Brain microvascular endothelial cell (primary cell): Measurements from ENCODE around the gene DSP.

Experiments
- DNase-seq: peaks from one replicate; pipeline ENCODE4 v3.0.0-alpha.2; 2020
- H3K27ac ChIP-seq: fragments of 250-450 bp; sonication (Bioruptor Pico); 2 replicates; pipeline ENCODE4 v1.5.1; 2020; ENCODE audit warnings: mild to moderate bottlenecking, moderate library complexity
- H3K27me3 ChIP-seq: fragments of 250-450 bp; sonication (Bioruptor Pico); replicated peaks from 2 replicates; pipeline ENCODE4 v1.5.1; 2020; ENCODE audit warnings: mild to moderate bottlenecking
- H3K36me3 ChIP-seq: fragments of 250-450 bp; sonication (Bioruptor Pico); replicated peaks from 2 replicates; pipeline ENCODE4 v1.5.1; 2020; ENCODE audit warnings: mild to moderate bottlenecking
- H3K4me3 ChIP-seq: 2 replicates; pipeline ENCODE4 v1.5.1; 2011; ENCODE audit warnings: low read depth, mild to moderate bottlenecking, control low read depth, low read length, moderate library complexity
- in situ Hi-C: cut with HindIII; loops from 2 replicates; pipeline ENCODE4 v1.10.0; 2017; ENCODE audit warnings: low sequenced_read_pairs, low pct_ligation_motif_present
- TF ChIP-seq, protein P1 (sequence below): IDR thresholded peaks from 2 replicates; pipeline ENCODE4 v1.5.1; 2011; ENCODE audit warnings: low read depth, mild to moderate bottlenecking, moderate library complexity, low read length, control low read depth, inconsistent platforms; ENCODE audit errors: missing control alignments

Gene DSP

DNA sequence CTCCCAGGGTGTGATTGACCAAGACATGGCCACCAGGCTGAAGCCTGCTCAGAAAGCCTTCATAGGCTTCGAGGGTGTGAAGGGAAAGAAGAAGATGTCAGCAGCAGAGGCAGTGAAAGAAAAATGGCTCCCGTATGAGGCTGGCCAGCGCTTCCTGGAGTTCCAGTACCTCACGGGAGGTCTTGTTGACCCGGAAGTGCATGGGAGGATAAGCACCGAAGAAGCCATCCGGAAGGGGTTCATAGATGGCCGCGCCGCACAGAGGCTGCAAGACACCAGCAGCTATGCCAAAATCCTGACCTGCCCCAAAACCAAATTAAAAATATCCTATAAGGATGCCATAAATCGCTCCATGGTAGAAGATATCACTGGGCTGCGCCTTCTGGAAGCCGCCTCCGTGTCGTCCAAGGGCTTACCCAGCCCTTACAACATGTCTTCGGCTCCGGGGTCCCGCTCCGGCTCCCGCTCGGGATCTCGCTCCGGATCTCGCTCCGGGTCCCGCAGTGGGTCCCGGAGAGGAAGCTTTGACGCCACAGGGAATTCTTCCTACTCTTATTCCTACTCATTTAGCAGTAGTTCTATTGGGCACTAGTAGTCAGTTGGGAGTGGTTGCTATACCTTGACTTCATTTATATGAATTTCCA, 43.9 kb downstream of the DSP start:
- no peak for DNase-seq
- H3K4me3 ChIP-seq = no peak overlapping the region
- in situ Hi-C loops = loop anchor here (25.0 kb wide), 1 partner anchor 173 kb away; no protein-coding TSS in a partner anchor
- peaks cover 28% of the 10 kb centered on the region for H3K36me3 ChIP-seq
- H3K27me3 ChIP-seq = no peaks in the 10 kb centered on the region
- no peak overlapping the region for H3K27ac ChIP-seq
- TF ChIP-seq, protein P1, sequence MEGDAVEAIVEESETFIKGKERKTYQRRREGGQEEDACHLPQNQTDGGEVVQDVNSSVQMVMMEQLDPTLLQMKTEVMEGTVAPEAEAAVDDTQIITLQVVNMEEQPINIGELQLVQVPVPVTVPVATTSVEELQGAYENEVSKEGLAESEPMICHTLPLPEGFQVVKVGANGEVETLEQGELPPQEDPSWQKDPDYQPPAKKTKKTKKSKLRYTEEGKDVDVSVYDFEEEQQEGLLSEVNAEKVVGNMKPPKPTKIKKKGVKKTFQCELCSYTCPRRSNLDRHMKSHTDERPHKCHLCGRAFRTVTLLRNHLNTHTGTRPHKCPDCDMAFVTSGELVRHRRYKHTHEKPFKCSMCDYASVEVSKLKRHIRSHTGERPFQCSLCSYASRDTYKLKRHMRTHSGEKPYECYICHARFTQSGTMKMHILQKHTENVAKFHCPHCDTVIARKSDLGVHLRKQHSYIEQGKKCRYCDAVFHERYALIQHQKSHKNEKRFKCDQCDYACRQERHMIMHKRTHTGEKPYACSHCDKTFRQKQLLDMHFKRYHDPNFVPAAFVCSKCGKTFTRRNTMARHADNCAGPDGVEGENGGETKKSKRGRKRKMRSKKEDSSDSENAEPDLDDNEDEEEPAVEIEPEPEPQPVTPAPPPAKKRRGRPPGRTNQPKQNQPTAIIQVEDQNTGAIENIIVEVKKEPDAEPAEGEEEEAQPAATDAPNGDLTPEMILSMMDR = no peak

DNA sequence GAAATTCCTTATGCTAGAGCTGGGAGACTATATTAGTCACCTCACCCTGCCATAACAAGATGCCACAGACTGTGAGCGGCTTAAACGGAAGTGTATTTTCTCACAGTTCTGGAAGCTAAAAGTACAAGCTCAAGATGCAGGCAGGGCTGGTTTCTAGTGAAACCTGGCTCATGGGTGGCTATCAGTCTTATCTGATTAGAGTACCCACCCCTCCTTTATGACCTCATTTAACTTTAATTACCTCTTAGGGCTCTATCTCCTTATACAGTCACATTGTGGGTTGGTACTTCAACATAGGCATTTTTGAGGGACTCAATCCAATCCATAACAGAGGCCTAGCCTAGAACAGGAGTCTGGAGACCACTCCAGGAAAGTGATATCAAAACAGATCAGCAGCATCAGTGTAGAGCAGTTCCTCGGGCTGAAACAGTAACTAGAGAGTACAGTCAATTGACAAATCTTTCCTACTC, 46.2 kb downstream of the DSP start:
- peak; percentile 67 for DNase-seq
- Histone ChIP-seq H3K27ac (peak overlapping the region; percentile 35), H3K27me3 (no peaks in the 10 kb centered on the region), H3K36me3 (peaks cover 21% of the 10 kb centered on the region), H3K4me3 (no peak overlapping the region)
- TF ChIP-seq, protein P1 = no peak
- in situ Hi-C loops = loop anchor here (25.0 kb wide), 1 partner anchor 175 kb away; no protein-coding TSS in a partner anchor

DNA sequence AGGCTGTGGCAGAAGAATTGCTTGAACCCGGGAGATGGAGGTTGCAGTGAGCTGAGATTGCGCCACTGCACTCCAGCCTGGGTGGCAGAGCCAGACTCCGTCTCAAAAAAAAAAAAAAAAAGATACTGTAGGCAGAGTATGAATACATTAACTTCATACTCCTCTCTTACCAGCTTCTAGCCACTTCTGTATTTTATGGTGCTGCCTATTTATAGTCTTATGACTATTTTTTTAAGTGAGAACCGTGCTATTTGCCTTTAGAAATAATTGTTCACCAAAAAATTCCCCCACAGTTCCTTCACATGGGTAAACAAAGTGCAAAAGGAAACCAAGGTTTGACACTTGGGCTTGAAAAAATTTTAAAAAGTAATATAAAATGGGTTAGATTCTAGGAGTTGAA, 47.0 kb downstream of the DSP start:
- in situ Hi-C loops = loop anchor here (25.0 kb wide), 1 partner anchor 176 kb away; no protein-coding TSS in a partner anchor
- TF ChIP-seq, protein P1 = no peak
- H3K36me3 ChIP-seq = peaks cover 12% of the 10 kb centered on the region
- no peaks in the 10 kb centered on the region for H3K27me3 ChIP-seq
- DNase-seq = no peak
- H3K27ac ChIP-seq = no peak overlapping the region
- H3K4me3 ChIP-seq = no peak overlapping the region

DNA sequence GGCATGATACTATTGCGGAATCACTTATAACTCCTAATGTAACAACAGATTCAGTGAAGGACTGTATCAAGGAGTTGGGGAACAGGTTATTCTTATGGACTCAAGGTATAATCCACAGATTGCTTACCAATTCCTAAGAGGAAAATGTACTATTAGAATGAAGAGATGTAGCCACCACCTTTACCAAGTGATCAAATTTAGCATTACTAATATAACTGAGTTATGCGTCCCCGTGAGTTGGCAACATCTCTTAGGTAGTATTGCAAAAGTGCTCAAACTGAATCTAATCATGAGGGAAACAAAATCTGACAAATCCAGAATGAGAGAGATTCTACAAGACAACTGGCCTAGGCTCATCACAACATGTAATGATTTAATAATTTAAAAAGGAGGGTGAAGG, 47.8 kb downstream of the DSP start:
- no peaks in the 10 kb centered on the region for H3K27me3 ChIP-seq
- H3K4me3 ChIP-seq = no peak overlapping the region
- TF ChIP-seq, protein P1 = no peak
- H3K27ac ChIP-seq = no peak overlapping the region
- peaks cover 8% of the 10 kb centered on the region for H3K36me3 ChIP-seq
- in situ Hi-C loops = loop anchor here (25.0 kb wide), 1 partner anchor 177 kb away; no protein-coding TSS in a partner anchor
- DNase-seq = no peak

DNA sequence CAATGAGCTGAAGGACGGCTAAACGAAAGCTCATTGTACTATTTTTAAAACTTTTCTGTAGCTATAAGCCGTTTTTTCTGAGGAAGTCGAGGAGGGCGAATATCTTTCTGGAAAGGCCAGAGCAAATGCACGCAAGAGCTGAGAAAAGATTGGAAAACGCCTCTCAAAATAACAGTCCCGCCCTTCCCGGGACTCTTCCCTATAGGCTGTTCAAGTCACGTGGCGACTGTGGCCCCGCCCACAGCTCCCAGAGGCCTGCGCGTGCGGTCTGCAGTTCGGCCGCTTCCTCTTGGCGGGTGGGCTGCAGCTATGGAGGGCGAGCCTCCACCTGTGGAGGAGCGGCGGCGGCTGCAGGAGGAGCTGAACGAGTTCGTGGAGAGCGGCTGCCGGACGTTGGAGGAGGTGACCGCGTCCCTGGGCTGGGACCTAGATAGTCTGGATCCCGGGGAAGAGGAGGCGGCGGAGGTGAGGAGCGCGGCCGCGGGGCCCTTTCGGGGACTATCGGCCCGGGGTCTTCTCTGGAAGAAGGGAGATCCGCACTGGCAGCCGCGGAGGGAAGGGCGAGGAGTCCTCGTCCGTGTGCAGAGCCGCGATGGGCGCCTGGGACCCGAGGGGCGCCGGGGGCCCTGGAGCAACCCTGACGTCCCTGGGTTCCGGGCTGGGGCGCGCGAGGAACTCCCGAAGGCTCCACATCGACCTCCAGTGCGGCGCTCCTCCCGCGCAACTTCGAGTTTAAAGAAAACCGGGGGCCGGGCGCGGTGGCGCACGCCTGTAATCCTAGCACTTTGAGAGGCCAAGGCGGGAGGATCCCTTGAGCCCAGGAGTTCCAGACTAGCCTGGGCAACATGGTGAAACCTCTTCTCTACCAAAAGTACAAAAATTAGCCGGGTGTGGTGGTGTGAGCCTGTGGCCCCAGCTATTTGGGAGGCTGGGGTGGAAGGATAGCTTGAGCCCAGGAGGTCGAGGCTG, 48.8 kb downstream of the DSP start, which contains the start of gene SNRNP48:
TSS of gene SNRNP48 (plus strand) at position 250 of the 969 bp plus-strand sequence. CDS start at position 310, 60 bp downstream.
- Histone ChIP-seq H3K27me3 (no peaks in the 10 kb centered on the region), H3K4me3 (peak within 1 kb of the TSS; percentile 79), H3K27ac (peak within 1 kb of the TSS; percentile 33), H3K36me3 (peaks cover 5% of the 10 kb centered on the region)
- DNase-seq = peak; percentile 93
- TF ChIP-seq, protein P1 = no peak
- in situ Hi-C loops = loop anchor here (25.0 kb wide), 1 partner anchor 178 kb away; no protein-coding TSS in a partner anchor
